RPMI8226 (cell line): Measurements from ENCODE around the gene SPACA4.
A peak's percentile ranks its signal among the peaks of the same experiment; 100 is the strongest.
"Not testable (repeated sequence)": the region's sequence is repeated elsewhere in the genome, so short reads cannot be mapped to it uniquely, and the experiment has no call there.

Experiments
- DNase-seq: peaks from one replicate; pipeline ENCODE4 v3.0.0-alpha.2; 2015

Gene SPACA4

GRCh38 chr19:48619692-48620585 is 13.4 kb downstream of the SPACA4 start:
- DNase-seq = no peak

- no peak for DNase-seq
Observed at GRCh38 chr19:48623556-48624066, 17.1 kb downstream of the SPACA4 start.

DNA sequence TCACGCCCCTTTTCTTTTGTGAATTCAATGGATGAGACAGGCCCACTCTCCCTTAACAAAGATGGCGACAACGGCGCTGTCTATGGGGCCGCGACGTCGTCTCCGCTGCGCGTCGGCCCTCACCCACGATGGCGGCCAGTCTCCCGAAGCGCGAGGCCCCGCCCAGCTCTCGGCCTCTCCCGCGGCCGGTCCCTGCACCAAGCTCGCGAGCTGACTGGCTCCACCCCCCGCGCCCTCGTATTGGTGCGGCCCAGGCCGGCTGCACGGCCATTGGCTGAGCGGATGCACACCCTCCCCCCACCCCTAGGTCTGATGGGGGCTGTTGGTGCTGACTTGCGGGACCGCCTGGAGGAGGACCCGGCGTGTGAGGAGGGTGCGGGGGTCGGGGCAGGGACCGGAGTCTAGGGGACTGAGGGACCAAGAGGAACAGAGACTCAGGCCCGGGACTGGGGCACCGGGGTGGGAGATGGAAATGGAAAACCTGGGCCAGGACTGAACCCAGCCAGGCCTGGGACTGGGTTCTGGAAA is 17.6 kb downstream of the SPACA4 start:
- peak; percentile 79 for DNase-seq

DNA sequence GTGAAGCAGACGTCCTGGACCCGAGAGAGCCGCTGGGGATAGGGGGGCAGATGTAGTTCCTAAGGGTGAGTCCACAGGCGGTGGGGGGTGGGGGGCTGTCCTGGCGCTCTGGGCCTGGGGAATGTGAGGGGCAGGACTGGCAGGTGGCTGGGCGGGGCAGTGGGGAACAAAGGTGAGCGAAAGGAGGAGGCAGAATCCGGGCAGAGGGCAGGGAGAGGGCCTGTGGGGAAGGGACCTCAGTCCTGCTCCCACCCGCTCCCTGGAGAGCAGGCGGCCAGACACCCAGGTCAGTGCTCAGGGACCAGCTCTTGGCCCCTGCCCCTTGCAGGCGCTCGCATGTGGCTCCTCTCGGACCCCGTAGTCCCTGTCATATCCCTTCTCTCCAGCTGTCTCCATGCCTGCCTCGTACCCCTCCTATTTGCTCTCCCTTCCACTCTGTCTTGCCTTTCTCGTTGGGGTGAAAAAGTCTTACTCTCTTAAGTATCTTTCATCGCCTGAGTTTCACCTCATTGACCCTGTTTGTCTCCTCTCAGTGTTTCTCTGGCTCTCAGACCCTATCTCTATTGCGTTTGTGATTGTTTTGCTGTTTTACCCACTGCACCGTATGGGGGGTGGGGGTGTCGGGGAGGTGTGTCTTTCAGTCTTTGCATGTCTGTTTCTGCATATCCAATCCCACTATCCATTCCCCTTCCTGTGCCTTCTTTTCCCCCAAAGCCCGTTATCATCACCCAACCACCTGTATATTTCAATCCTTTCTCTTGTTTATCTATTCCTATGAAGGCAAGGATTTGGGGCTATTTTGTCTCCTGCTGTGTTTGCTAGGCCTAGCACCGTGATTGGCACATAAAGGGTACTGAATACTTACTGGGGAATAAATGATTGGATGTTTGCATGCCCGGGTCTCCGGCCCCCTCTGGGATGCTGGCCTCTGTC is 18.5 kb downstream of the SPACA4 start:
- no peak for DNase-seq

- DNase-seq = no peak
Observed at GRCh38 chr19:48625891-48626327, 19.4 kb downstream of the SPACA4 start.

- no peak for DNase-seq
Observed at GRCh38 chr19:48627201-48627864, 20.8 kb downstream of the SPACA4 start.

DNA sequence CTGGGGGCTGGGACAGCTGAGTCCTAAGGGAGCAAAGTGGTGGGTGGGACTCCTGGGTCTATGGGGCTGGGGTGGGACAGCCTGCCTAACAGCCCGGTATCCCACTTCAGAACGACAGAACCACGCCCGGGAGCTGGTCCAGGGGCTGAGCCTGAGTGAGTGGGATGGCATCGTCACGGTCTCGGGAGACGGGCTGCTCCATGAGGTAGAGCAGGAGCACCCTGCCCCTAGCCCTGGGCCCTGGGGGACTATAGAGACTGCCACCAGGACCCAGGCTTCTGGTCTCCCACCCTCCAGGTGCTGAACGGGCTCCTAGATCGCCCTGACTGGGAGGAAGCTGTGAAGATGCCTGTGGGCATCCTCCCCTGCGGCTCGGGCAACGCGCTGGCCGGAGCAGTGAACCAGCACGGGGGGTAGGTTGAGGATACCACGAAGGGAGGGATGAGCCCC is 21.3 kb downstream of the SPACA4 start:
- no peak for DNase-seq

DNA sequence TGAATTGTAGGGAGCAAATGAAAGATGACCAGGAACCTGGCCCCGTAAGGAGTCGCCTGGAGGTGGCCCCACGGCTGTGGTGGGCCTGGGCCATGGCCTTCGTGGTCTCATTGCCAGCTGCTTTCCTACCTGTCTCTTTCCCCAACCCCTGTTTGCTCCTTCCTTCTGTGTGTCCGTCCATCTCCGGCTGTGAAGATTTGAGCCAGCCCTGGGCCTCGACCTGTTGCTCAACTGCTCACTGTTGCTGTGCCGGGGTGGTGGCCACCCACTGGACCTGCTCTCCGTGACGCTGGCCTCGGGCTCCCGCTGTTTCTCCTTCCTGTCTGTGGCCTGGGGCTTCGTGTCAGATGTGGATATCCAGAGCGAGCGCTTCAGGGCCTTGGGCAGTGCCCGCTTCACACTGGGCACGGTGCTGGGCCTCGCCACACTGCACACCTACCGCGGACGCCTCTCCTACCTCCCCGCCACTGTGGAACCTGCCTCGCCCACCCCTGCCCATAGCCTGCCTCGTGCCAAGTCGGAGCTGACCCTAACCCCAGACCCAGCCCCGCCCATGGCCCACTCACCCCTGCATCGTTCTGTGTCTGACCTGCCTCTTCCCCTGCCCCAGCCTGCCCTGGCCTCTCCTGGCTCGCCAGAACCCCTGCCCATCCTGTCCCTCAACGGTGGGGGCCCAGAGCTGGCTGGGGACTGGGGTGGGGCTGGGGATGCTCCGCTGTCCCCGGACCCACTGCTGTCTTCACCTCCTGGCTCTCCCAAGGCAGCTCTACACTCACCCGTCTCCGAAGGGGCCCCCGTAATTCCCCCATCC is 22.1 kb downstream of the SPACA4 start:
- DNase-seq = no peak

- DNase-seq = no peak
Observed at GRCh38 chr19:48629297-48629598, 22.7 kb downstream of the SPACA4 start.

GRCh38 chr19:48629599-48630295 is 23.2 kb downstream of the SPACA4 start:
- DNase-seq = no peak

- no peak for DNase-seq
Observed at GRCh38 chr19:48630296-48631063, 23.9 kb downstream of the SPACA4 start.

GRCh38 chr19:48631225-48631624 is 24.7 kb downstream of the SPACA4 start:
- DNase-seq = no peak

- not testable (repeated sequence) for DNase-seq
Observed at GRCh38 chr19:48632286-48632685, 25.7 kb downstream of the SPACA4 start.

GRCh38 chr19:48632692-48633147 is 26.2 kb downstream of the SPACA4 start:
- DNase-seq = no peak

- DNase-seq = no peak
Observed at GRCh38 chr19:48633148-48634035, 26.9 kb downstream of the SPACA4 start.

DNA sequence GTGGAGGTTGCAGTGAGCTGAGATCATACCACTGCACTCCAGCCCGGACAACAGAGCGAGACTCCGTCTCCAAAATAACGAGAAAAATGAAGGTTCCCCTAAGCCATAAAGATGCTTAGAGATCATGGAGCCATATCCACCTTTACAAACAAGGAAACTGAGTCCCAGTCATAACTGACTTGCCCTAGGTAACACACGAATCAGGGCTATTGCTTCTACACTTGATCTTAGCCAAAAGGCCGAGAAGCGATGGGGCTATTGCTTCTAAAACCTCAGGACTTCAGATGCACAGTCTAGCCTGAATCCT is 27.4 kb downstream of the SPACA4 start:
- DNase-seq = no peak

GRCh38 chr19:48634424-48635262 is 28.1 kb downstream of the SPACA4 start:
- peak; percentile 96 for DNase-seq

DNA sequence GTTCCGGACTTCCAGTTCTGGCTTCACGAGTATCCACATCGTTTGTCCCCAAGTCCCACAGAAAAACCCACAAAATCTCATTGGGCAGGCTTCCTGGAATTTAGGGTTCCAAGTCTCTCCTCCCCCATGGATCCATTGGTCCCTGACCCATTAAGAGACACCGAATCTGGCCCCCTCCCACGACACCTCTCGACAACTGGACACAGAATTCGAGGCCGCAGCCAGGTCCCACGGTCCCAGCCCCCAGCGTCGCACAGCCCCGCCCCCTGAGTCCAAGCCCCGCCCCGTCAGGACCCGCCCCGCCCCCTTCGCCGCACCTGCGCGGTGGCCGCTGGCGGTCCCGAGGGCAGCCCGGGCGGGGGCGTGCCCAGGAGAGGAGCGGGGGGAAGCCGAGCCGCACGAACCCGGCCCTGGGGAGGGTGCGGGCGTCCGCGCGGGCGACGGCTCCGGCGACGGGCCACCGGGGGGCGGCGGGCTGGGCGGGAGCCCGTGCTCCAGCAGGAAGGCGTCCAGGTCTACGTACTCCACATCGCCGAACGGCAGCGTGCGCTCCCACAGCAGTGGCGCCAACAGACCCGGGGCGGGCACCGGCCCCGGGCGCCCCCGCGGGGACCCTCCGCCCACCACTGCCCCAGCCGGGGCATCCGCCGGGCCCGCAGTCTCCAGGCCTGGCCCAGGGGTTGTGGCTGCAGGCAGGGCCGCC is 28.9 kb downstream of the SPACA4 start:
- peak; percentile 77 for DNase-seq
